OCI-LY1 (cell line): ENCODE results near the gene PIBF1.

Source experiments
- EZH2 ChIP-seq: fragments of 200-600 bp; sonication (generic), shearing (Covaris generic); IDR thresholded peaks from 2 replicates; pipeline ENCODE4 v1.8.0; 2017; ENCODE audit warnings: borderline replicate concordance, mixed run types, mild to moderate bottlenecking, antibody characterized with exemption, low read length, moderate library complexity, mixed read lengths
- TF ChIP-seq, protein P1 (sequence below): fragments of 200-600 bp; sonication (generic), shearing (Covaris generic); IDR thresholded peaks from 2 replicates; pipeline ENCODE4 v1.5.1; 2017; ENCODE audit warnings: mild to moderate bottlenecking, antibody characterized with exemption, low read length, moderate library complexity, mixed read lengths

DNA sequence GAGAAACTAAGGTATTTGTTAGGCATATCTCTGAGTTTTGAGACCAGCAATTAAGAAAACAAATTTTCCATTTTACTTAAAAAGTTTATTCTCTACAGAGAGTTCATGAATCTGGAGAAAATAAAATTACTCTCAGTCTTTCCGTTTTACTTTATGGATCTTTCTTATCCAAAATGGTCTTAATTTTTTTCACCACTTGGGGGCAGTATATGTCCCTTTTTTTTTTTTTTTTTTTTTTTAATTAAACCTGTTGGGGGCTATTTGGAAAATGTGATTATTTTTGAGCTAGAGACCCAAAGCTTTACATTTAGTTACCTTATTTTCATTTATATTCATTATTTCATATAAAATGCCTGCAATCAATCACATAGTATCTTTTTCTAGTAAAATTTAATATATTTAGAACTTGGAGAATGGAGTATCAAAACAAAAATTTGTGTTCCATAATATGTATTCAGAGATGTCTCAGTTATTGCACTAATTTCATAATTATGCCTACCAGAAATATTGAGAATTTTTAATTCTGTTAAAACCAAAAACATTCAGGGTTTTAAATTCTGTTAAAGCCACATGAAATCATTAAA is 27.1 kb downstream of the PIBF1 start:
- TF ChIP-seq, protein P1, sequence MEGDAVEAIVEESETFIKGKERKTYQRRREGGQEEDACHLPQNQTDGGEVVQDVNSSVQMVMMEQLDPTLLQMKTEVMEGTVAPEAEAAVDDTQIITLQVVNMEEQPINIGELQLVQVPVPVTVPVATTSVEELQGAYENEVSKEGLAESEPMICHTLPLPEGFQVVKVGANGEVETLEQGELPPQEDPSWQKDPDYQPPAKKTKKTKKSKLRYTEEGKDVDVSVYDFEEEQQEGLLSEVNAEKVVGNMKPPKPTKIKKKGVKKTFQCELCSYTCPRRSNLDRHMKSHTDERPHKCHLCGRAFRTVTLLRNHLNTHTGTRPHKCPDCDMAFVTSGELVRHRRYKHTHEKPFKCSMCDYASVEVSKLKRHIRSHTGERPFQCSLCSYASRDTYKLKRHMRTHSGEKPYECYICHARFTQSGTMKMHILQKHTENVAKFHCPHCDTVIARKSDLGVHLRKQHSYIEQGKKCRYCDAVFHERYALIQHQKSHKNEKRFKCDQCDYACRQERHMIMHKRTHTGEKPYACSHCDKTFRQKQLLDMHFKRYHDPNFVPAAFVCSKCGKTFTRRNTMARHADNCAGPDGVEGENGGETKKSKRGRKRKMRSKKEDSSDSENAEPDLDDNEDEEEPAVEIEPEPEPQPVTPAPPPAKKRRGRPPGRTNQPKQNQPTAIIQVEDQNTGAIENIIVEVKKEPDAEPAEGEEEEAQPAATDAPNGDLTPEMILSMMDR, result peak; percentile 58
- TF ChIP-seq EZH2, result no peak
